OCI-LY3 (cell line): ENCODE data around the gene ZC3H18.

Source experiments
- H2AFZ ChIP-seq: fragments of 200-600, 300-600 bp; shearing (Covaris generic); 2 replicates; pipeline ENCODE4 v1.6.0; 2014; ENCODE audit warnings: antibody characterized with exemption, low read depth, low read length
- H3K27ac ChIP-seq: fragments of 200-600, 300-600 bp; sonication (generic); 2 replicates; pipeline ENCODE4 v1.5.1; 2014; ENCODE audit warnings: mild to moderate bottlenecking, low read length, moderate library complexity, mixed read lengths
- H3K27me3 ChIP-seq: fragments of 200-600, 300-600 bp; sonication (generic); 2 replicates; pipeline ENCODE4 v1.6.1; 2014; ENCODE audit warnings: low read depth, low read length, mixed read lengths
- H3K36me3 ChIP-seq: fragments of 200-600, 300-600 bp; sonication (generic); replicated peaks from 2 replicates; pipeline ENCODE3; 2014; ENCODE audit warnings: low read depth, low read length, mixed read lengths
- H3K4me1 ChIP-seq: fragments of 300-600, 200-600 bp; sonication (generic); 2 replicates; pipeline ENCODE4 v1.6.1; 2014; ENCODE audit warnings: low read length, mixed read lengths
- H3K4me2 ChIP-seq: fragments of 200-600, 300-600 bp; sonication (generic); 2 replicates; pipeline ENCODE4 v1.6.1; 2014; ENCODE audit warnings: low read length, mixed read lengths
- H3K4me3 ChIP-seq: fragments of 300-600, 200-600 bp; sonication (generic); 2 replicates; pipeline ENCODE4 v1.5.1; 2014; ENCODE audit warnings: antibody characterized with exemption, mild to moderate bottlenecking, low read length, moderate library complexity
- H3K79me2 ChIP-seq: fragments of 300-600, 200-600 bp; shearing (Covaris generic); 2 replicates; pipeline ENCODE4 v1.6.1; 2014; ENCODE audit warnings: mild to moderate bottlenecking, low read length, mixed read lengths
- H3K9ac ChIP-seq: fragments of 300-600, 200-600 bp; shearing (Covaris generic); 2 replicates; pipeline ENCODE4 v1.6.0; 2014; ENCODE audit warnings: mild to moderate bottlenecking, low read length, moderate library complexity
- H3K9me3 ChIP-seq: fragments of 200-600, 300-600 bp; shearing (Covaris generic); 2 replicates; pipeline ENCODE4 v1.6.1; 2014; ENCODE audit warnings: low read length, mixed read lengths; ENCODE audit not compliant: insufficient read depth
- H4K20me1 ChIP-seq: fragments of 200-600, 300-600 bp; sonication (generic); 2 replicates; pipeline ENCODE4 v1.6.1; 2016; ENCODE audit warnings: low read length, mixed read lengths; ENCODE audit not compliant: insufficient read depth
- EZH2phosphoT487 ChIP-seq: fragments of 200-600 bp; shearing (Covaris generic); IDR thresholded peaks from 2 replicates; pipeline ENCODE4 v1.6.1; 2018; ENCODE audit warnings: antibody characterized with exemption, mixed run types, low read depth
- TF ChIP-seq, protein P1 (sequence below): fragments of 200-600, 300-600 bp; sonication (generic); IDR thresholded peaks from 2 replicates; pipeline ENCODE4 v1.5.1; 2014; ENCODE audit warnings: antibody characterized with exemption, low read length, low read depth

ZC3H18 gene

GRCh38 chr16:88599092-88599733, 29.0 kb downstream of the ZC3H18 start:
- Histone ChIP-seq H3K4me3 (no peak overlapping the region), H2AFZ (no peak overlapping the region), H3K4me2 (no peak overlapping the region), H3K9ac (no peak overlapping the region), H3K27ac (no peak overlapping the region), H3K36me3 (peaks cover 45% of the 10 kb centered on the region), H3K9me3 (no peaks in the 10 kb centered on the region), H3K4me1 (no peaks in the 10 kb centered on the region), H3K27me3 (no peaks in the 10 kb centered on the region), H3K79me2 (peaks cover 8% of the 10 kb centered on the region), H4K20me1 (peaks cover 4% of the 10 kb centered on the region)
- TF ChIP-seq, protein P1, sequence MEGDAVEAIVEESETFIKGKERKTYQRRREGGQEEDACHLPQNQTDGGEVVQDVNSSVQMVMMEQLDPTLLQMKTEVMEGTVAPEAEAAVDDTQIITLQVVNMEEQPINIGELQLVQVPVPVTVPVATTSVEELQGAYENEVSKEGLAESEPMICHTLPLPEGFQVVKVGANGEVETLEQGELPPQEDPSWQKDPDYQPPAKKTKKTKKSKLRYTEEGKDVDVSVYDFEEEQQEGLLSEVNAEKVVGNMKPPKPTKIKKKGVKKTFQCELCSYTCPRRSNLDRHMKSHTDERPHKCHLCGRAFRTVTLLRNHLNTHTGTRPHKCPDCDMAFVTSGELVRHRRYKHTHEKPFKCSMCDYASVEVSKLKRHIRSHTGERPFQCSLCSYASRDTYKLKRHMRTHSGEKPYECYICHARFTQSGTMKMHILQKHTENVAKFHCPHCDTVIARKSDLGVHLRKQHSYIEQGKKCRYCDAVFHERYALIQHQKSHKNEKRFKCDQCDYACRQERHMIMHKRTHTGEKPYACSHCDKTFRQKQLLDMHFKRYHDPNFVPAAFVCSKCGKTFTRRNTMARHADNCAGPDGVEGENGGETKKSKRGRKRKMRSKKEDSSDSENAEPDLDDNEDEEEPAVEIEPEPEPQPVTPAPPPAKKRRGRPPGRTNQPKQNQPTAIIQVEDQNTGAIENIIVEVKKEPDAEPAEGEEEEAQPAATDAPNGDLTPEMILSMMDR = no peak
- no peak for TF ChIP-seq EZH2phosphoT487

DNA sequence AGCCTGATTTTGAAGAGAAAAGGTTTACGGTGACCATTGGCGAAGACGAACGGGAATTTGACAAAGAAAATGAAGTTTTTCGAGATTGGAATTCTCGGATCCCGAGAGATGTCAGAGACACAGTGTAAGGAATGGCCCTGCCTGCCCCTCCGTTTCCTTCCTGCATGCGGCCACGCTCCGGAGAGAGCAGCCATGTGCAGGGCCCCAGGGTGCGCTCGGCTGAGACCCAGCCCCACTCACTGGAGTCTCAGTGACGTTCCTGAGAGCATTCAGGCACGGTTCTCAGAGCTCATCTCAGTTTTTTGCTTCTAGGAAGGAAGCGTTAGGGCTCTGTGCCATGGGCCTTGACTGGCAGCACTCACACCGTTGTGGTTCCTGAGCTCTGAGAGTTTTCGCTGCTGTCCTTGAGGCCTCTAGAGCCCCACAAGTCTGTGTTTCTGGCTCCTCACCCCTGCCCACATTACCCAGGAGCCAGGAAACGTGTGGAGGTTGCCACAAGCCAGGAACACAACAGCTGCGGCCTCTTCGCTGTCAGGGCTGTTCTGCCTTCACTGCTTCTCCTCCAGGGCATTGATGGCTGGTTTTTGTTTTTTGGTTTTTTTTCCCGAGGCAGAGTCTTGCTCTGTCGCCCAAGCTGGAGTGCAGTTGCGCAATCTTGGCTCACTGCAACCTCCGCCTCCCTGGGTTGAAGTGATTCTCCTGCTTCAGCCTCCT, 29.8 kb downstream of the ZC3H18 start:
- H4K20me1 ChIP-seq = peaks cover 4% of the 10 kb centered on the region
- TF ChIP-seq, protein P1 = no peak
- no peak for TF ChIP-seq EZH2phosphoT487

DNA sequence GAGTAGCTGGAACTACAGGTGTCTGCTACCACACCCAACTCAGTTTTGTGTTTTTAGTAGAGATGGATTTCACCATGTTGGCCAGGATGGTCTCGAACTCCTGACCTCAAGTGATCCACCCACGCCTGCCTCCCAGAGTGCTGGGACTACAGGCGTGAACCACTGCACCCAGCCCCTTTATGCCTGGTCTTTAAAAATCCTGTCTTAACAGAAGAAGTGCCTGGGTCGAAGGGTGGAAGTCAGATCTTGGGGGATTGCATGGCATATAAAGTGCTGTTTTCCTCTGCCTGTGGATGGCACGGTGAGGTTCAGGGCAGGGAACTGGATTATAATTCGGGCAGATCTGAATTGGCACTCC, 30.3 kb downstream of the ZC3H18 start:
- H3K9me3 ChIP-seq = no peaks in the 10 kb centered on the region
- no peak for TF ChIP-seq EZH2phosphoT487
- TF ChIP-seq, protein P1 = no peak
- H3K36me3 ChIP-seq = peaks cover 47% of the 10 kb centered on the region
- H3K4me2 ChIP-seq = no peak overlapping the region
- H3K4me3 ChIP-seq = no peak overlapping the region
- H2AFZ ChIP-seq = no peak overlapping the region
- no peaks in the 10 kb centered on the region for H3K27me3 ChIP-seq
- peaks cover 6% of the 10 kb centered on the region for H4K20me1 ChIP-seq
- H3K9ac ChIP-seq = no peak overlapping the region
- no peak overlapping the region for H3K27ac ChIP-seq
- H3K4me1 ChIP-seq = no peaks in the 10 kb centered on the region
- peaks cover 5% of the 10 kb centered on the region for H3K79me2 ChIP-seq

More for the DNA sequence above, 29.8 kb downstream of the ZC3H18 start:
- Histone ChIP-seq H3K4me3 (no peak overlapping the region), H2AFZ (no peak overlapping the region), H3K27me3 (no peaks in the 10 kb centered on the region), H3K36me3 (peaks cover 45% of the 10 kb centered on the region), H3K4me2 (no peak overlapping the region), H3K79me2 (peaks cover 5% of the 10 kb centered on the region), H3K9ac (no peak overlapping the region), H3K4me1 (no peaks in the 10 kb centered on the region), H3K9me3 (no peaks in the 10 kb centered on the region), H3K27ac (no peak overlapping the region)

GRCh38 chr16:88601313-88602036, 31.3 kb downstream of the ZC3H18 start:
- no peaks in the 10 kb centered on the region for H3K27me3 ChIP-seq
- peaks cover 7% of the 10 kb centered on the region for H4K20me1 ChIP-seq
- H3K27ac ChIP-seq = no peak overlapping the region
- no peaks in the 10 kb centered on the region for H3K9me3 ChIP-seq
- no peak overlapping the region for H2AFZ ChIP-seq
- no peaks in the 10 kb centered on the region for H3K79me2 ChIP-seq
- H3K9ac ChIP-seq = no peak overlapping the region
- H3K4me2 ChIP-seq = no peak overlapping the region
- peaks cover 47% of the 10 kb centered on the region for H3K36me3 ChIP-seq
- H3K4me3 ChIP-seq = no peak overlapping the region
- H3K4me1 ChIP-seq = no peaks in the 10 kb centered on the region
- no peak for TF ChIP-seq EZH2phosphoT487
- TF ChIP-seq, protein P1 = no peak
